SIG-M5 treated with dmso at 0.1 percent for 504 hours (cell line): ENCODE measurements around the gene UBE2J1.
A peak's percentile ranks its signal among the peaks of the same experiment; 100 is the strongest.

Experiments
- DNase-seq: peaks from one replicate; lab custom pipeline; 2025; ENCODE audit not compliant: unreplicated experiment; lab: John Stamatoyannopoulos, UW

Gene UBE2J1

DNA sequence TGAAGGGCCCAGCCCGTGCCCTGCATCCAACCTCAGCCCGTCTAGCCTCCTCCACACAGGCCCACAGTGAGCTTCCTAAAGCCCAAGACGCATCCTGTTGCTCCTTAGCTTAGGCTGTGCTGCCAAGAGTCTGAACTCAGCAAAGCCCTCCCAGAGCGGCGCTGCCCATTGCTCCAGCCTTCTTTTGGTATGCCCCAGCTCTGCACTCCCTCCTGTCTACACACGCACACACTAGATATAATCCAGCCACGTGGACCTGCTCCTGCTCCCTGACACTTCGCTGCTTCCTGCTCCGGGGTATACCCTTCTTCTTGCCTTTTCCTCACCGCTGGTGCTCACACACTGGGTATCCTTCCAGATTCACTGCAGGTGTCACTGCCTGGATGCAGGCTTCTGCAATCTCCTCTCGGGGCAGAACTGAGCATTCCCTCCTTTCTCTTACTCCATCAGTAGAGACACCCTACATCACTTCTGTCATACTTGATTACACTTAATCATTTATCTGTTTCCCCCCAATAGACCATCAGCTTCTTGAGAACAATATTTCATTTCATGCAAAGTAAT, 61.2 kb downstream of the UBE2J1 start:
- no peak for DNase-seq

DNA sequence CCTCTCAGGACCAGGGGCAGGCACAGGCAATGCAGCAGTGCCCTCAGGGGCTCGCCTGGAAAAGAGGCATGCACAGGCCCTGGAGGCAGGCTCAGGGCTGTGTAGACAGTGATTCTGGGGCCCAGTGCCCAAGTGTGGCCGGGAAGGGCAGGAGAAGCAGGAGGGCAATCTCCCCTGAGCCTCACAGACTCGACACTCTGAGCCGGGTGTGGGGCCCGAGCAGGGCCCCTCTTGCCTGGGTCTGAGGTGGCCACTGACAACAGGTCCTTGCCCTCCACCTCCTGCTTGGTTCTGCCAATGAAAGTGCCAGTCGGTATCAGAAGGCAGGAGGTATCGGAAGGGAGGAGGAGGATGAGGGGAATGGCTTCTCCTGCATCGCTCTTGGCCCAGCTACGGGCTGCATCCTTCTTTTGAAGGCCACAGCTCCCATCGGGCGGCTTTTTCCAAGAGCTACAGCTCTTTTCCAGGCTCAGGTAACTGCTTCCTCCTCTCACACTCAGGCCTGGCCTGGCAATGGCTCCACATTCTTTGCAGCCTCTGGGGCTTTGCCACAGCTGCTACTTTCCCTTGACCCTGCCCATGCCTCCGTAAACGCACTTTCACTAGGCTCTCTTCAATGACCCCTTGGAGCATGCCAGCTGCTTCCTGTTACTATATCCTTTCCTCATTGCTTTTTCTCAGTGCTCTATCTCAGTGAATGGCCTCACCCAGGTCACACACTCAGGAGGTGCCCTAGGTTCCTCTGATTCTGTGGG, 61.9 kb downstream of the UBE2J1 start:
- DNase-seq = no peak

DNA sequence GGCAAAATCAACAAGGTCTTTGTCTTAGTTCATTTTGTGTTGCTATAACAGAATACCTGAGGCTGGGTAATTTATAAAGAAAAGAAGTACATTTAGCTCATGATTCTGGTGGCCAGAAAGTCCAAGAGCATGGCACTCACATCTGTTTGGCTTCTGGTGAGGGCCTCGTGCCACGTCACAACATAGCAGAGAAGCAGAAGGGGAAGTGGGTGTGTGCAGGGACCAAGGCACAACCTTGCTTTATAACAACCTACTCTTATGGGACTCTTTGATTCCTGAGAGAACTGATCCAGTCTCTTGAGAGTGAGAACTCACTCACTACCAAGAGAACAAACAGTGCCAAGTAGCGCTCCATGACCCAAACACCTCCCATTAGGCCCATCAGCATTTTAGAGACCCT, 62.8 kb downstream of the UBE2J1 start:
- DNase-seq = no peak

DNA sequence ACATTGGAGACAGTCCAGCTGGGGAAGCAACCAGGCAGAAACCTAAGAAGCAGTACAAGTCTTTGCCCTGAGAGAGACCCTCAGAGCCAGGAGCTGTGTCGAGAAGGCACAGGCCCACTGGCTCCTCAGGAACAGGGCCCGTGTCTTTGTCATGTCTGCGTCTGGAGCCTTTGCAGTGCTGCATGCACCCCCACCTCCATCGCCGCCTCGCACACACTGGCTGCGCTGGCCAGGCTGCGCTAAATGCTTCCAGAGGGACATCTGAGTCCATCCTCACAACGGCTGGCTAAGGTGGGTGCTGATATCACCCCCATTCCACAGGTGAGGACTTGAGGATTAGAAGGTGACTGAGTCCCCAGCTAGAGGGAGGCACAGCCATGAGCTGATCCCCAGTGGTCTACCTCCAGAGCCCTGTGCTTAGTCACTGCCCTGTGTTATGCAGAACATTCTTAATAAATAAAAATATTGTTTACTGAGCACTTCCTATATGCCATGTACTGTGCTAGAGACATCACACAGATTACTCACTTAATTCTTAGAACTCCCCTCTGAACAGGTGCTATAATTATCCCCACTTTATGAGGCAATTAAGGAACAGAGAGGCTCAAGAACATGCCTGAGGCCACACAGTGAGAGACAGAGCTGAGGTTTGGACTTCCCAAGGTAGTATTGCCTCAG, 65.0 kb downstream of the UBE2J1 start:
- DNase-seq = no peak

DNA sequence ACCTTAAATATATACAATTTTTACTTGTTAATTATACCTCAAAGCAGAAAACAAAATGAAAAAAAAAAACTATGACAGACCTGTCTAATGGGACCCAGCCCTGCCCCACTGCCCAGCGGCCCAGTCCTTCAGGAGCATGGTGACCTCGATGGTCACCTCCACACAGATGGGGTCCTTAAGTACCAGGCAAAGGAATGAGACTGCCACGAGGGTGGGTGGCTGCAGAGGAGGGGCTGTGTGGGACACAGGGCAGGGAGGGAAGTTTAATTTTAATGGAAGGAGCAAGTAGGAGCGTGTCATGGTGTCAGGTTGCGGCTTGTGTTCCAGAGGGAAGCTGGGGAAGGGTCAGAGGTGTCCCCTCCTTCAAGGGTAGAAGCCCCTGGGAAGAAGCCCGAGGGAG, 66.0 kb downstream of the UBE2J1 start:
- no peak for DNase-seq

DNA sequence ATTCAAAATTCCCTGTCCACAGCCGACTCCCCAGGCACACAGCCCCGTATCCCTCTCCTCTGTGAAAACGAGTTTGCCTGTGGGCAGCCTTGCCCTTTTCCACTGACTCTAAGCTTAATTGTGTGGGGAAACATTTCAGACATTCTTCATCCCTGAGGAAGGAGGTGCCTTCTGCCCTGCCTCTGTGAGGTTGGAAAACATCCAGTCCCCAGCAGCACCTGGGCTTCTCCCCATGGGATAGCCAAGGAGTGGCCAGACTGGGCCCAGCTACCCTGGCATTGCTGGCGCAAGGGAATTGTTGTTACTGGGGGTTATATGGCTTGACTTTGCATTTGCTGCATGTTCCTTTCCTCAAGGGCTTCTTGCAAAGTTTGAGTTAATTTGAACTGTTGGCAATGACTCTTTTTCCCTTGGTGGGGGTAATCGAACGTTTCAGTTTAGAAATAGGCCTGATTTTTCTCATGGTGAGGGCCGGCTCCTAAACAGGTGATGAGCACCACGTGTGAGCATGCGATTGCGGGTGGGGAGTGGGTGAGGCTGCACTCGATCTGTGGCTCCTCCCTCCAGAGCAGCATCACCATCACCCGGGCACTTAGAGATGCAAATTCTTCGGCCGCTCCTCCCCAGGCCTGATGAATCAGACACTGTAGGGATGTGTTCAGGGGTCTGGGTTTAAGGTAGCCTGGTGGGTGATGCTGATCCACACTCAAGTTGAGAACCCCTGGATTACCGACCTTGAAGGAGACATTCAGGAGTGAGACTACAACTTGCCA, 67.4 kb downstream of the UBE2J1 start:
- DNase-seq = no peak

DNA sequence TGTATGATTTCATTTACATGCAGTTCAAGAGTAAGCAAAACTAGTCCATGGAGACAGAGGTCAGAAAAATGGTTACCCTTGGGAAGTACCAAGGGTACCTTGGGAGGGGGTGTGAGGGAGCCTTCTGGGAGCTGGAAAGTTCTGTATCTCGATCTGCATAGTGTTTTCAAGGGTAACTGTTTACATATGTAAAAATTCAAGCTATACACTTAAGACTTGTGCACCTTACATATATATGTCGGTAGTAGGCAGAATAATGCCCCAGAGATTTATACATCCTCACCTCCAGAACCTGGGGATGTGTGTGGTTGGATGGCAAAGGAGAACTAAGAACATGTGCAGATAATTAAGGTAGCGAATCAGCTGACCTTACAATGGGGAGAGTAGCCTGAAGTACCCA, 68.4 kb downstream of the UBE2J1 start:
- DNase-seq = no peak

DNA sequence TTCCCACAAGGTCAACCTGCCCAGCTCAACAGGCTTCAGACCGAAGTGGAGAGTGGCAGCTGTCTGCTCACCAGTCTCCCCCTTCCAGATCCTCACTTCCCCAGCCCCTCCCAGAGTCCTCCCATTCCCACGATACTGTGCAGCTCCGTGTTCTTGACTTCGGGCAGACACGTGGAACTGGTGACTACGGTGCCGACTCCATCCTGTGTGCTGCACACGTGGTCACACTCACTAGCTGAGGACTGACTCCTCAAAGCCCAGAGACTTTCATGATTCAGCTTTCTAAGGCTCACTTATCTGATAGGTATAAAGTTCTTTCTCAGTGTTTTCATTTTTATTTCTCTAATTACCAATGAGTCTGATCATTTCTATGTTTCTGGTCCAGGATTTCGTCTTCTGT, 69.8 kb downstream of the UBE2J1 start:
- DNase-seq = no peak

DNA sequence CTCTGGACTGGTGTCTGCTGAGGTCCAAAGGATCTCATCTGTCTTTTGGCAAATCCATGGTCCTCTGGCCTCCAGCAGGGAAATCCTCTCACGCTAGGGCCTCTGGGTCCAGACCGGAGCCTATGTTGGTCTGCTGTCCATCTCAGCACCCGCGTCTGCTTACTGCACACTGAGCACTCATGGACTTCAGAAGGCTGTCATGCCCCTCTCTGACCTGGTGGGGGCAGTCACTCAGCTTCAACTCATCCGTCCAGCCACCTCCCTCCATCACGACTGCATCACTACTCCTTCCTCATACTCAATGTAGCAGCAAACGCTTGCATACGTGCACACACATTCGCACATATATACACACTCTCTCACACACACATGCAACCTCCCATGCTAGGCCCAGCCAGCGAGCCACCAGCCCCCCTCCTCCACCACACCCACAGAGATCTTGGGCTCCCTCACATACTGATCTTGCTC, 70.7 kb downstream of the UBE2J1 start:
- peak; percentile 76 for DNase-seq

DNA sequence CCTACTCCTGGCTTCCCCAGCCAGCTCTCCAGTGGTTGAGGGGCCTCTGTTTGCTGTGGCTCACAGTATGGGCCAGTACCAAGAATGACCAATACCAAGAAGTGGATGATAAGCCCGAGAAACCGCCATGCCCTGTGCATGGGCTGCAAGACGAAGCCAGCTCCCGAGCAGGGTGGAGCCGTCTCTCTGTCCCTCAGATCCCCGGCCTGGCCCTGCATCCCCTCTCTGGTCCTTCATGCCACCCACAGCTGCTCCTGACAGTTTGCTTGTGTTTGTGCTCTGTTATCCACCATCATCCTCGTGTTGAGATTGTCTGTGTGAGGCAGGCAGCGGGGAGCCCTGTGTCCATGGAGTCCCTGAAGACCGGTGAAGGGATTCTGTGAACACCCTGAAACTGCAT, 73.6 kb downstream of the UBE2J1 start:
- no peak for DNase-seq
